WTC11 (cell line): Measurements from ENCODE around the gene ARF6. TPM values are rescaled to one million over a fixed set of nuclear protein-coding genes. Genes with fewer than 3 reads are reported as not detected.

Source experiments
- CREB1 ChIP-seq: sonication (generic); formaldehyde crosslinking; IDR thresholded peaks from 2 replicates; pipeline ENCODE4 v1.8.0; 2023; ENCODE audit warnings: mild to moderate bottlenecking, missing genetic modification reagents
- CREM ChIP-seq: sonication (generic); formaldehyde crosslinking; IDR thresholded peaks from 2 replicates; pipeline ENCODE4 v1.8.1; 2022; ENCODE audit warnings: mild to moderate bottlenecking, missing genetic modification reagents, moderate library complexity
- ESRRA ChIP-seq: sonication (generic); formaldehyde crosslinking; IDR thresholded peaks from 2 replicates; pipeline ENCODE4 v1.8.1; 2022; ENCODE audit warnings: mild to moderate bottlenecking, missing genetic modification reagents, borderline replicate concordance
- ETV6 ChIP-seq: sonication (generic); formaldehyde crosslinking; IDR thresholded peaks from 2 replicates; pipeline ENCODE4 v1.8.1; 2022; ENCODE audit warnings: mild to moderate bottlenecking, missing genetic modification reagents
- FOXK1 ChIP-seq: sonication (generic); formaldehyde crosslinking; IDR thresholded peaks from 2 replicates; pipeline ENCODE4 v1.8.0; 2022; ENCODE audit warnings: mild to moderate bottlenecking, moderate library complexity, missing genetic modification reagents
- GRHL2 ChIP-seq: fragments of 250-450 bp; sonication (Bioruptor Pico); IDR thresholded peaks from 2 replicates; pipeline ENCODE4 v1.8.0; 2022; ENCODE audit warnings: mild to moderate bottlenecking, moderate library complexity; ENCODE audit not compliant: insufficient replicate concordance, severe bottlenecking
- GTF2I ChIP-seq: fragments of 250-450 bp; sonication (Bioruptor Pico); conservative IDR thresholded peaks from 2 replicates; pipeline ENCODE4 v1.4.0; 2021; ENCODE audit warnings: mild to moderate bottlenecking
- JUN ChIP-seq: sonication (generic); formaldehyde crosslinking; IDR thresholded peaks from 2 replicates; pipeline ENCODE4 v1.8.0; 2023; ENCODE audit warnings: mild to moderate bottlenecking, missing genetic modification reagents
- MLX ChIP-seq: sonication (generic); formaldehyde crosslinking; IDR thresholded peaks from 2 replicates; pipeline ENCODE4 v1.8.1; 2023; ENCODE audit warnings: mild to moderate bottlenecking, missing genetic modification reagents, moderate library complexity
- NR2C2 ChIP-seq: sonication (generic); formaldehyde crosslinking; IDR thresholded peaks from 2 replicates; pipeline ENCODE4 v1.8.0; 2022; ENCODE audit warnings: mild to moderate bottlenecking, missing genetic modification reagents
- RELA ChIP-seq: sonication (generic); formaldehyde crosslinking; IDR thresholded peaks from 2 replicates; pipeline ENCODE4 v1.8.1; 2022; ENCODE audit warnings: missing genetic modification reagents, mild to moderate bottlenecking, borderline replicate concordance
- SMAD3 ChIP-seq: sonication (generic); formaldehyde crosslinking; IDR thresholded peaks from 2 replicates; pipeline ENCODE4 v1.8.0; 2022; ENCODE audit warnings: missing genetic modification reagents, mild to moderate bottlenecking, borderline replicate concordance
- TCF7 ChIP-seq: sonication (generic); formaldehyde crosslinking; IDR thresholded peaks from 2 replicates; pipeline ENCODE4 v1.8.0; 2022; ENCODE audit warnings: mild to moderate bottlenecking, low read depth, missing genetic modification reagents, moderate library complexity
- TEAD1 ChIP-seq: sonication (generic); formaldehyde crosslinking; IDR thresholded peaks from 2 replicates; pipeline ENCODE4 v1.8.0; 2022; ENCODE audit warnings: mild to moderate bottlenecking, missing genetic modification reagents
- TEAD4 ChIP-seq: sonication (generic); formaldehyde crosslinking; IDR thresholded peaks from 2 replicates; pipeline ENCODE4 v1.8.0; 2022; ENCODE audit warnings: mild to moderate bottlenecking, missing genetic modification reagents
- ZNF121 ChIP-seq: sonication (generic); formaldehyde crosslinking; IDR thresholded peaks from 2 replicates; pipeline ENCODE4 v1.8.0; 2023; ENCODE audit warnings: missing genetic modification reagents
- ZNF263 ChIP-seq: sonication (generic); formaldehyde crosslinking; IDR thresholded peaks from 2 replicates; pipeline ENCODE4 v1.8.1; 2022; ENCODE audit warnings: low read depth, mild to moderate bottlenecking, moderate library complexity, missing genetic modification reagents
- ZNF317 ChIP-seq: sonication (generic); formaldehyde crosslinking; IDR thresholded peaks from 2 replicates; pipeline ENCODE4 v1.8.1; 2023; ENCODE audit warnings: low read depth, mild to moderate bottlenecking, moderate library complexity, missing genetic modification reagents, borderline replicate concordance
- ZNF396 ChIP-seq: fragments of 250-450 bp; sonication (Bioruptor Pico); IDR thresholded peaks from 2 replicates; pipeline ENCODE4 v1.8.0; 2021; ENCODE audit warnings: mild to moderate bottlenecking, moderate library complexity, borderline replicate concordance
- ZNF416 ChIP-seq: fragments of 250-450 bp; sonication (Bioruptor Pico); IDR thresholded peaks from 2 replicates; pipeline ENCODE4 v1.9.0; 2021; ENCODE audit warnings: mild to moderate bottlenecking, inconsistent platforms
- ZNF671 ChIP-seq: fragments of 250-450 bp; sonication (Bioruptor Pico); IDR thresholded peaks from 2 replicates; pipeline ENCODE4 v1.8.0; 2021; ENCODE audit warnings: mild to moderate bottlenecking
- total RNA-seq: library from RNA; stranded (reverse); gene quantifications from 3 replicates; pipeline ENCODE4 v1.2.3, GENCODE V29; 2021
- TF ChIP-seq, protein P1 (sequence below): sonication (generic); formaldehyde crosslinking; IDR thresholded peaks from 2 replicates; pipeline ENCODE4 v1.8.0; 2022; ENCODE audit warnings: mild to moderate bottlenecking, missing genetic modification reagents
- TF ChIP-seq, protein P2 (sequence below): sonication (generic); formaldehyde crosslinking; IDR thresholded peaks from 2 replicates; pipeline ENCODE4 v1.8.0; 2022; ENCODE audit warnings: mild to moderate bottlenecking, missing genetic modification reagents
- TF ChIP-seq, protein P3 (sequence below): sonication (generic); formaldehyde crosslinking; IDR thresholded peaks from 2 replicates; pipeline ENCODE4 v1.8.0; 2022; ENCODE audit warnings: mild to moderate bottlenecking, missing genetic modification reagents
- TF ChIP-seq, protein P4 (sequence below): sonication (generic); formaldehyde crosslinking; IDR thresholded peaks from 2 replicates; pipeline ENCODE4 v1.8.0; 2022; ENCODE audit warnings: mild to moderate bottlenecking, missing genetic modification reagents
- TF ChIP-seq, protein P5 (sequence below): sonication (generic); formaldehyde crosslinking; IDR thresholded peaks from 2 replicates; pipeline ENCODE4 v1.8.1; 2023; ENCODE audit warnings: mild to moderate bottlenecking, missing genetic modification reagents, moderate library complexity
- TF ChIP-seq, protein P6 (sequence below): sonication (generic); formaldehyde crosslinking; IDR thresholded peaks from 2 replicates; pipeline ENCODE4 v1.8.1; 2023; ENCODE audit warnings: mild to moderate bottlenecking, missing genetic modification reagents
- TF ChIP-seq, protein P7 (sequence below): sonication (generic); formaldehyde crosslinking; IDR thresholded peaks from 2 replicates; pipeline ENCODE4 v1.8.1; 2022; ENCODE audit warnings: low read depth, missing genetic modification reagents, borderline replicate concordance
- TF ChIP-seq, protein P8 (sequence below): sonication (generic); formaldehyde crosslinking; IDR thresholded peaks from 2 replicates; pipeline ENCODE4 v1.8.1; 2022; ENCODE audit warnings: missing genetic modification reagents, borderline replicate concordance

ARF6 gene
- total RNA-seq, 1 experiment from 2014 or later = 55.9 TPM

- TF ChIP-seq, protein P1, sequence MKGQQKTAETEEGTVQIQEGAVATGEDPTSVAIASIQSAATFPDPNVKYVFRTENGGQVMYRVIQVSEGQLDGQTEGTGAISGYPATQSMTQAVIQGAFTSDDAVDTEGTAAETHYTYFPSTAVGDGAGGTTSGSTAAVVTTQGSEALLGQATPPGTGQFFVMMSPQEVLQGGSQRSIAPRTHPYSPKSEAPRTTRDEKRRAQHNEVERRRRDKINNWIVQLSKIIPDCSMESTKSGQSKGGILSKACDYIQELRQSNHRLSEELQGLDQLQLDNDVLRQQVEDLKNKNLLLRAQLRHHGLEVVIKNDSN (CRISPR knock-in tag) = no peak
- TF ChIP-seq, protein P2, sequence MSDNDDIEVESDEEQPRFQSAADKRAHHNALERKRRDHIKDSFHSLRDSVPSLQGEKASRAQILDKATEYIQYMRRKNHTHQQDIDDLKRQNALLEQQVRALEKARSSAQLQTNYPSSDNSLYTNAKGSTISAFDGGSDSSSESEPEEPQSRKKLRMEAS (CRISPR knock-in tag) = peak; percentile 72; the same call in 1 of the 2 replicates
- TF ChIP-seq NR2C2 (CRISPR knock-in tag) = no peak
- TF ChIP-seq ZNF396 (CRISPR knock-in tag) = no peak
- TF ChIP-seq, protein P3, sequence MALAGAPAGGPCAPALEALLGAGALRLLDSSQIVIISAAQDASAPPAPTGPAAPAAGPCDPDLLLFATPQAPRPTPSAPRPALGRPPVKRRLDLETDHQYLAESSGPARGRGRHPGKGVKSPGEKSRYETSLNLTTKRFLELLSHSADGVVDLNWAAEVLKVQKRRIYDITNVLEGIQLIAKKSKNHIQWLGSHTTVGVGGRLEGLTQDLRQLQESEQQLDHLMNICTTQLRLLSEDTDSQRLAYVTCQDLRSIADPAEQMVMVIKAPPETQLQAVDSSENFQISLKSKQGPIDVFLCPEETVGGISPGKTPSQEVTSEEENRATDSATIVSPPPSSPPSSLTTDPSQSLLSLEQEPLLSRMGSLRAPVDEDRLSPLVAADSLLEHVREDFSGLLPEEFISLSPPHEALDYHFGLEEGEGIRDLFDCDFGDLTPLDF (CRISPR knock-in tag) = no peak
- no peak for TF ChIP-seq CREM (CRISPR knock-in tag)
- no peak for TF ChIP-seq TCF7 (CRISPR knock-in tag)
- no peak for TF ChIP-seq RELA (CRISPR knock-in tag)
- TF ChIP-seq TEAD1 = peak; percentile 100
- TF ChIP-seq, protein P4, sequence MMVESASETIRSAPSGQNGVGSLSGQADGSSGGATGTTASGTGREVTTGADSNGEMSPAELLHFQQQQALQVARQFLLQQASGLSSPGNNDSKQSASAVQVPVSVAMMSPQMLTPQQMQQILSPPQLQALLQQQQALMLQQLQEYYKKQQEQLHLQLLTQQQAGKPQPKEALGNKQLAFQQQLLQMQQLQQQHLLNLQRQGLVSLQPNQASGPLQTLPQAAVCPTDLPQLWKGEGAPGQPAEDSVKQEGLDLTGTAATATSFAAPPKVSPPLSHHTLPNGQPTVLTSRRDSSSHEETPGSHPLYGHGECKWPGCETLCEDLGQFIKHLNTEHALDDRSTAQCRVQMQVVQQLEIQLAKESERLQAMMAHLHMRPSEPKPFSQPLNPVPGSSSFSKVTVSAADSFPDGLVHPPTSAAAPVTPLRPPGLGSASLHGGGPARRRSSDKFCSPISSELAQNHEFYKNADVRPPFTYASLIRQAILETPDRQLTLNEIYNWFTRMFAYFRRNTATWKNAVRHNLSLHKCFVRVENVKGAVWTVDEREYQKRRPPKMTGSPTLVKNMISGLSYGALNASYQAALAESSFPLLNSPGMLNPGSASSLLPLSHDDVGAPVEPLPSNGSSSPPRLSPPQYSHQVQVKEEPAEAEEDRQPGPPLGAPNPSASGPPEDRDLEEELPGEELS (CRISPR knock-in tag) = 0 out of 2 replicates have a peak, but pooled peaks have one; percentile 20
- no peak for TF ChIP-seq ZNF263 (CRISPR knock-in tag)
- TF ChIP-seq ZNF121 (CRISPR knock-in tag) = peak; percentile 82; the same call in 1 of the 2 replicates
- TF ChIP-seq, protein P5, sequence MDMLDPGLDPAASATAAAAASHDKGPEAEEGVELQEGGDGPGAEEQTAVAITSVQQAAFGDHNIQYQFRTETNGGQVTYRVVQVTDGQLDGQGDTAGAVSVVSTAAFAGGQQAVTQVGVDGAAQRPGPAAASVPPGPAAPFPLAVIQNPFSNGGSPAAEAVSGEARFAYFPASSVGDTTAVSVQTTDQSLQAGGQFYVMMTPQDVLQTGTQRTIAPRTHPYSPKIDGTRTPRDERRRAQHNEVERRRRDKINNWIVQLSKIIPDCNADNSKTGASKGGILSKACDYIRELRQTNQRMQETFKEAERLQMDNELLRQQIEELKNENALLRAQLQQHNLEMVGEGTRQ (CRISPR knock-in tag) = no peak
- TF ChIP-seq TEAD4 (CRISPR knock-in tag) = peak; percentile 99
- TF ChIP-seq JUN (CRISPR knock-in tag) = no peak
- no peak for TF ChIP-seq GRHL2
- TF ChIP-seq FOXK1 (CRISPR knock-in tag) = 0 out of 2 replicates have a peak, but pooled peaks have one; percentile 27
- peak; percentile 94 for TF ChIP-seq GTF2I (CRISPR knock-in tag)
- TF ChIP-seq, protein P6, sequence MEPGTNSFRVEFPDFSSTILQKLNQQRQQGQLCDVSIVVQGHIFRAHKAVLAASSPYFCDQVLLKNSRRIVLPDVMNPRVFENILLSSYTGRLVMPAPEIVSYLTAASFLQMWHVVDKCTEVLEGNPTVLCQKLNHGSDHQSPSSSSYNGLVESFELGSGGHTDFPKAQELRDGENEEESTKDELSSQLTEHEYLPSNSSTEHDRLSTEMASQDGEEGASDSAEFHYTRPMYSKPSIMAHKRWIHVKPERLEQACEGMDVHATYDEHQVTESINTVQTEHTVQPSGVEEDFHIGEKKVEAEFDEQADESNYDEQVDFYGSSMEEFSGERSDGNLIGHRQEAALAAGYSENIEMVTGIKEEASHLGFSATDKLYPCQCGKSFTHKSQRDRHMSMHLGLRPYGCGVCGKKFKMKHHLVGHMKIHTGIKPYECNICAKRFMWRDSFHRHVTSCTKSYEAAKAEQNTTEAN (CRISPR knock-in tag) = no peak
- no peak for TF ChIP-seq ETV6
- no peak for TF ChIP-seq ZNF671 (CRISPR knock-in tag)
- TF ChIP-seq, protein P7, sequence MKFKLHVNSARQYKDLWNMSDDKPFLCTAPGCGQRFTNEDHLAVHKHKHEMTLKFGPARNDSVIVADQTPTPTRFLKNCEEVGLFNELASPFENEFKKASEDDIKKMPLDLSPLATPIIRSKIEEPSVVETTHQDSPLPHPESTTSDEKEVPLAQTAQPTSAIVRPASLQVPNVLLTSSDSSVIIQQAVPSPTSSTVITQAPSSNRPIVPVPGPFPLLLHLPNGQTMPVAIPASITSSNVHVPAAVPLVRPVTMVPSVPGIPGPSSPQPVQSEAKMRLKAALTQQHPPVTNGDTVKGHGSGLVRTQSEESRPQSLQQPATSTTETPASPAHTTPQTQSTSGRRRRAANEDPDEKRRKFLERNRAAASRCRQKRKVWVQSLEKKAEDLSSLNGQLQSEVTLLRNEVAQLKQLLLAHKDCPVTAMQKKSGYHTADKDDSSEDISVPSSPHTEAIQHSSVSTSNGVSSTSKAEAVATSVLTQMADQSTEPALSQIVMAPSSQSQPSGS (CRISPR knock-in tag) = no peak
- no peak for TF ChIP-seq CREB1 (CRISPR knock-in tag)
- TF ChIP-seq, protein P8, sequence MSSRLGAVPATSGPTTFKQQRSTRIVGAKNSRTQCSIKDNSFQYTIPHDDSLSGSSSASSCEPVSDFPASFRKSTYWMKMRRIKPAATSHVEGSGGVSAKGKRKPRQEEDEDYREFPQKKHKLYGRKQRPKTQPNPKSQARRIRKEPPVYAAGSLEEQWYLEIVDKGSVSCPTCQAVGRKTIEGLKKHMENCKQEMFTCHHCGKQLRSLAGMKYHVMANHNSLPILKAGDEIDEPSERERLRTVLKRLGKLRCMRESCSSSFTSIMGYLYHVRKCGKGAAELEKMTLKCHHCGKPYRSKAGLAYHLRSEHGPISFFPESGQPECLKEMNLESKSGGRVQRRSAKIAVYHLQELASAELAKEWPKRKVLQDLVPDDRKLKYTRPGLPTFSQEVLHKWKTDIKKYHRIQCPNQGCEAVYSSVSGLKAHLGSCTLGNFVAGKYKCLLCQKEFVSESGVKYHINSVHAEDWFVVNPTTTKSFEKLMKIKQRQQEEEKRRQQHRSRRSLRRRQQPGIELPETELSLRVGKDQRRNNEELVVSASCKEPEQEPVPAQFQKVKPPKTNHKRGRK (CRISPR knock-in tag) = no peak
- no peak for TF ChIP-seq ZNF317 (CRISPR knock-in tag)
- no peak for TF ChIP-seq ESRRA (CRISPR knock-in tag)
- no peak for TF ChIP-seq MLX (CRISPR knock-in tag)
- no peak for TF ChIP-seq SMAD3 (CRISPR knock-in tag)
- TF ChIP-seq ZNF416 (CRISPR knock-in tag) = no peak
- TF ChIP-seq, all 79 proteins: peak for 10
Observed at GRCh38 chr14:49853572-49854375, 39.1 kb upstream of the ARF6 start (continued).
